Activated gamma-delta T cell treated with Interleukin-2 at 50 U/mL for 16 hours (primary cell): ENCODE measurements around the gene NCOR1.
A peak's percentile ranks its signal among the peaks of the same experiment; 100 is the strongest.
"Not testable (repeated sequence)": the region's sequence is repeated elsewhere in the genome, so short reads cannot be mapped to it uniquely, and the experiment has no call there.

ENCODE experiments used
- DNase-seq: peaks from one replicate; pipeline ENCODE4 v3.0.0-alpha.2; 2020

Gene NCOR1

DNA sequence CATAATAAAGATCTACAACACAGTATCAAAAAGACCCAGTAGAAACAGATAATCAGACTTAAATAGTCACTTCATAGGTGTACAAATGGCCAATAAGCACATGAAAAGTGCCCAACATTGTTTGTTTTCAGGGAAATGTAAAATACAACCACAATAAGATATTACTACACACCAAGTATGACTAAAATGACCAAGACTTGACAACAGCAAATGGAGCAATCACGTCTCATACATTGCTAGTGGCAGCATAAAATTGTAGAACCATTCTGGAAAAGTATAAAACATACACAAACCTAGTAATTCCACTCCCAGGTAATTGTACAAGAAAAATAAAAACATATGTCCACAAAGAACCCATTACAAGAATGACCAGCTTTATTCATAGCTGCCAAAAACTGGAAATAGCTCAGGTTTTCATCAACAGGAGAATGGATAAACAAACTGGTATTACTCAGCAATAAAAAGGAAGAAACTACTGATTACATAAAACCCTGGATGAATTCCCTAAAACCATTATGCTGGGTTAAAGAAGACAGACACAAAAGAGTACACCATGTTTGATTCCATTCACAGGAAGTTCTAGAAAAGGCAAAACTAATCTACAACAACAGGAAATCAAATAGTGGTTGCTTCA, 130.2 kb downstream of the NCOR1 start:
- DNase-seq: no peak

DNA sequence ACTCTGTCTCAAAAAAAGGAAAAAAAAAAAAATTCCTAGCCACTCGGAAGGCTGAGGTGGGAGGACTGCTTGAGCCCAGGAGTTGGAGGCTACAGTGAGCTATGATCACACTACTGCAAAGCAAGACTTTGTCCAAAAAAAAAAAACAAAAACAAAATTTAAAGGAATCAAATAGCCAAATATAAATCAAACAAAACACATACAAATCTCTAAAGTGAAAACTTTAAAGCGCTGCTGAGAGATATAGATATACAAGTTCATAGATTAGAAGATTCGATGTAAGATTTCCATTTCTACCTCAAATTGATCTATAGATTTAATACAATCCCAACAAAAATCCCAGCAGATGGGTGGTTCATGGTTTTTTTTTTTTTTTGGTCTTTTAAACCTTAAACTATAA, 132.1 kb downstream of the NCOR1 start:
- DNase-seq: no peak

DNA sequence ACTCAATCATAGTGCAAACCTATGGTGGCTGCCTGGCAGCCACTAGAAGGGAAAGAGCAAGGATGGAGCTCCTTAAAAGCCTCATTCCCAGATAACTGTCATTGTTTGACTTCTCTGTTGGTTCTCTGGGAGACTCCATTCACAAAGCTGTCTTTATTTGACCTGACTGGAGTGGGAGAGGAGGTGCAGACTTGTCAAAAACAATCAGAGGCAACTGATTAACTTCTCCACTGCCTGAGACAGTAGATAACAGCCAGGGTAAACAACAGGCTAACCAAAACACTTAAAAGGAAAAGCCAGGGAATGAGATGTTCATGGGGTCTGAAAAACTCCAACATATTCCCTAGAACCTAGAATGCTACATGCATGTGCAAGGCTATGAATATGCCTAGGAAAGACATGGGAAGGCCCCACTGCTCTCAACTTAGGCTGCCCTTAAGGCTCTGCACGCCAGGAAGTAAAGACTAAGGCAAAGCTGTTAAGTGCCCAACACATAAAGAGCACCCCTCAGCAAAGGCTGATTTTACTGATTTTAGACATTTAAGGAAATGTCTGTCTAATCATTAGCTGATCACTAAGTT, 133.7 kb downstream of the NCOR1 start:
- DNase-seq: no peak

DNA sequence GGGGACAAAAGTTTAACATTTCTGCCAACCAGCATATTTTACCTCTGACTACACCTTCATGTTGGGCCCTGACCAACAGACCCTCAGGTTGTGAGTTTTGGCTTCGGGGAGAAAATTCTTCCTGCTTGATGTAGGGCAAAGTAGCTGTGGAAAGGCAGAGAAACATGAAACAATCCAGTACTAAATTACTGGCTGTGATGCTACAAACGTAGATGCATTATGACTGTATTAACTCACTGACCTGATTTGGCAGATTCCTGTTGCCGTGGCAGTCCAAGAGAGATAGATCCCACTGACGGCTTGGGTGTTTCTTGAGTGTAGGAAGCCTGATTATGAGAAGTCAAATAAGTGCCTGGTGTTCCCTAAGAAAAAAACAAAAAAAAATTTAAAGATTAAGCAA, 135.0 kb downstream of the NCOR1 start:
- DNase-seq: no peak

DNA sequence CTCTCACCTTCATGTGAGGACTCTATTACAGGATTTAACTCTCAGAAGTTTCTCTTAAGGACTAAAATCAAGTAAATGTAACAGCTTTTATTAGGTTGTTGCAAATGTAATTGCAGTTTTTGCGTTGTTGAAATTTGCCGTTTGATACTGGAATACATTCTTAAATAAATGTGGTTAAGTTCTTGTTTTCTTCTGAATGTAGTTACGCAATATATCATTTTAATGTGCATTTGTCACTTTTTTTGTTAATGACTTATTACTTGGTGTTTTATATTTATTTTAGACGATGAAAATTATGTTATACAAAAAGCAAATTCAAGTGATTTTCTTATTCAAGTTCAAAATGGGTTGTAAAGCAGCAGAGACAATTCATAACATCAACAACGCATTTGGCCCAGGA, 139.4 kb downstream of the NCOR1 start:
- DNase-seq: no peak

DNA sequence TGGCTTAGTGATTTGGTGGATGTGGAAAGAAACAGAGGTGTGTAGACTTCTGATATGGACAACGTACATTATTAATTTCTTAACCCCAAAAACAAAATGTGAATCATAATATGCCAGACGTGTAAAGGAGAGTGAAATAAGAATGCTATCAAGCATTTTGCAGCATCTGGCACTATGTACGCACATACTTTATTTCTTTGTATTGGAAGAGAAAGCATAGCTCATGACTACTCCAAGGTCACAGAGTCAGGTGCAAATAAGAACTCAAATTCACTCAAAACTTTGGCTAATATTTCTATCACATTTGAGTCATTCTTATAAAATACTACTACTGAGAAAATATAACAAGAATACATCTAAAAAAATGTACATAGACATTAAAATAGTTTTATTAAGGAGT, 140.9 kb downstream of the NCOR1 start:
- no peak for DNase-seq

DNA sequence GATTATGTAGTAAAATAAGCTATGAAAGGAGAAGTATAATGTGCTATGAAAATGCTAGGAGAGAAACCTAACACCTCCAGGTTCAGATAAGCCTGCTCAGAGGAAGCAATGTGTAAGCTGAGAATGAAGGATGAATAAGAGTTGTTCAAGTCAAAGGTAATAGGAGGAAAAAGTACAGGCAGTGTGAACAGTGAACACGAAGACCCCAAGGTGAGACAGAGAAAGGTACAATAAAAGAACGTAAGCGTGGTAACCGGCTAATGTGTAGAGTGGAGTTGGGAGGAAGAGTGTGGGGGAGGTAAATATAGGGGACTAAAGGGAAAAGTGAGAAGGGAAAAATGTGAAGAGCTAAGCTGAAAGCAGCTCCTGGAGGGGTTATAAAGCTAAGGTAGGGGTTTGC, 141.5 kb downstream of the NCOR1 start:
- no peak for DNase-seq

DNA sequence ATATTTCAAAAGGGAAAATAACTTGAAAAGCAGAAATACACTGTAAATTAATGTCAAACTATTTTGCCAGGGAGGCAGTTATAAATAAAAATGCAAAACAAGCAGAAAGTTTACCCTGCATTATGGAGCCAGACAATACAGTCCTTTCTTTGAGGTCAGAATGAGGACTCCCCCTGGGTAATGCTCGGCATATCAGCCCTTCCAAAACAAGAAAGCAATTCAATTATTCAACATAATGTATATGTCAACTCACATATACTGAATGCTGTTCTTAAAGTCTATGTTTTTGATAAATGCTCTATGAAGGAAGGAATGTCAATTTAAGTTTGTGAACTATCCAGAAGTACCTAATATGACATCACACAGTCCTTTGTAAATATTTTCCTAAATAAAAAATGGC, 143.3 kb downstream of the NCOR1 start:
- DNase-seq: no peak

DNA sequence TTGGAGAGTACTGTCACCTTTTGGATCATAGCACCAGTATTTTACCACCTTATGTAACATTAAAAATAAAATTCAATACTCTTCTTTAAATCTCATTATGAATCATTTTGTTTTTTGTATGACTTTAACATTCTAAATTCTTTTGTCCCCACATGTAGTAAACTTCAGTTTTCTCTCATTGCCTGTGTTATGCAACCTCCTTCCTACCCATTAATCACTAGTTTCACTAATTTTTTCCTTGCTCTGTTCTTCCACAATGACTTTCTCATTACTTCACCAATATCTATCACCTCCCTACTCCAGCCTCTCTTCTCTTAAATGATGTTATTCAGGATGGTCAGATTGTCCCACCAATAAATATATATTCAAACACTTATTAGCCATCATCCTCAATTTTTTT, 147.0 kb downstream of the NCOR1 start:
- DNase-seq: no peak

DNA sequence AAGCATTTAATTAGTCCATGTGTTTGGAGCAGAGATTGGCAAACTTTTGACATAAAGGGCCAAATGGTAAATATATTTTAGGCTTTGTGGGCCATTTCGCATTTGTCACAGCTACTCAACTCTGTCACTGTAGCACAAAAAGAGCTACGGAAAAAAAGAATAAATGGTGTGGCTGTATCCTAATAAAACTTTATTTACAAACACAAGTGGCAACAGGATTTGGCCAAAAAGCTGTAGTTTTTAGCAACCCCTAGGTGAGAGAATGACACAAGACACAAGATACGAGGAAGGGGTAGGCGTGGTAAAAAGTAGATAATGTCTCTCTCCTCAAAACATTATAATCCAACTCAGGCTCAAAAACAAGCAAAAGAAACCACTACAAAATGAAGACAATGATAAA, 149.2 kb downstream of the NCOR1 start:
- DNase-seq: no peak

DNA sequence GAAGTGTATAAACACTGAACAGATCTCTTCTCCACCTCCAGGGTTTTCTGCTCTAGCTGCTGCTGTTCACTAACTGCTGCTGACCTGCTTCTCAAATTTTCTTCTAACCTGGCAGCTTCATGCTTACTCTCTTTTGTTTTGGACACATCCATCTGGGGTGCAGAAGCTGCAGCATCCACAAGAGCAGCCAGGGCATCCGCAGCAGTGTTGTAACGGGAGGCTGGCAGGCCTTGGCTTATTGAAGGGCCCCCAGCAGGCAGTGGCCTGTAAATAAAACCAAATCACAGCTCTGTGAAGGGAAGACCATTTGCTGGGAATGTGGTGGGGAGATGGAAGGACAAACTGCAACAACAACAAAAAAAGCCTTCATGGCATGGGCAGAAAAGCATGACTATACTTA, 153.7 kb downstream of the NCOR1 start:
- no peak for DNase-seq

DNA sequence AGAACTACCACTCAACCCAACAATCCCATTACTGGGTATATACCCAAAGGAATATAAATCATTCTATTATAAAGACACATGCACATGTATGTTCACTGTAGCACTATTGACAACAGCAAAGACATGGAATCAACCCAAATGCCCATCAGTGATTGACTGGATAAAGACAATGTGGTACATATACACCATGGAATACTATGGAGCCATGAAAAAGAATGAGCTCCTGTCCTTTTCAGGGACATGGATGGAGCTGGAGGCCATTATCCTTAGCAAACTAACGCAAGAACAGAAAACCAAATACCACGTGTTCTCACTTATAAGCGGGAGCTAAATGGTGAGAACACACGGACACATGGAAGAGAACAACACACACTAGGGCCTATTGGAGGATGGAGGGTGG, 160.2 kb downstream of the NCOR1 start:
- not testable (repeated sequence) for DNase-seq

DNA sequence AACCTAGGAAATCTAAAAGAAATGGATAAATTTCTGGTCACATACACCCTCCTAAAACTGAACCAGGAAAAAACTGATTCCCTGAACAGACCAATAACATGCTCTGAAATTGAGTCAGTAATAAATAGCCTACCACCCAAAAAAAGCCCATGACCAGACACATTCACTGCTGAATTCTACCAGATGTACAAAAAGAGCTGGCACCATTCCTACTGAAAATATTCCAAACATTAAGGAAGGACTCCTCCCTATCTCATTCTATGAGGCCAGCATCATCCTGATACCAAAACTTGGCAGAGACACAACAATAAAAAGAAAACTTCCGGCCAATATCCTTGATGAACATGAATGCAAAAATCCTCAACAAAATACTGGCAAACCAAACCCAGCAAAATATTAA, 162.8 kb downstream of the NCOR1 start:
- DNase-seq: no peak

DNA sequence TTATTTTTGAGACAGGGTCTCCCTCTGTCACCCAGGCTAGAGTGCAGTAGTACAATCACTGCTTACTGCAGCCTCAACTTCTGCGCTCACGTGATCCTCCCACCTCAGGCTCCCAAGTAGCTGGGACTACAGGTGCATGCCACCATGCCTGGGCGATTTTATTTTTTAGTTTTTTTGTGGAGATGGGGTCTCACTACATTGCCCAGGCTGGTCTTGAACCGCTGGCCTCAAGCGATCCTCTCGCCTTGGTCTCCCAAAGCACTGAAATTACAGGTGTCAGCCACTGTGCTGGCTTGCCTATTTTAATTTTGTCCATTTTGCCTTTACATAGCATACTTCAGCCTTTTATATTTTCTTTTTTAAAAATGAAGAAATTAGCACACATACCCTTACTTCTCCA, 164.5 kb downstream of the NCOR1 start:
- DNase-seq: no peak

DNA sequence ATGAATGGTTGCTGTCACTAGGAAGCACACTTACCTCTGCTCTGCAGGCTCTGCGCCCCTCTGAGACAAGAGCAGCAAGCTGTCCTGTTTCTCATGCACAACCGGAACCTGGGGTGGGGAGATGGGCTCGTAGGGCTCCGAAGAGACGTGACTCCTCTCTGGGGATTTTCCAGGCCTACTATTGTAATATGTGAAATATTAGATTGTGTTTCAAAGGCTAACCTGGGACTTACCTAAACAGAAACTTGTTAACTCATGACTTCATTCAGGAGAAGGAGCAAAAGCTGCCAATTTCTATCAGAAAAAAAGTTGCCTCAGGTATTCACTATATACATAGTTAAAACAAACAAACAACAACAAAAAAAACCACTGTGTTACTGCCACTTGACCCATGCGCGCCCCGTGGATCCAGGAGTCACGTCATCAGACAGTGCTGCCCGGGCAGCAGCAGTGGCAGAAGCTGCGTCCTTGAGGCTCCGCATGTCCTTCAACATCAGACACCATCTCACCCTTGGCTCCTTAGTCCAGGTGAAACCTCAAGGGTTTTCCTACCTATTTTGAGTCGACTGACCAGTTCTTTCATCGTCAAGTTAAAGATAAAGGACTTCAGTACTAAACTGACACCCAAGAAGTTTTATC, 166.4 kb downstream of the NCOR1 start:
- no peak for DNase-seq

DNA sequence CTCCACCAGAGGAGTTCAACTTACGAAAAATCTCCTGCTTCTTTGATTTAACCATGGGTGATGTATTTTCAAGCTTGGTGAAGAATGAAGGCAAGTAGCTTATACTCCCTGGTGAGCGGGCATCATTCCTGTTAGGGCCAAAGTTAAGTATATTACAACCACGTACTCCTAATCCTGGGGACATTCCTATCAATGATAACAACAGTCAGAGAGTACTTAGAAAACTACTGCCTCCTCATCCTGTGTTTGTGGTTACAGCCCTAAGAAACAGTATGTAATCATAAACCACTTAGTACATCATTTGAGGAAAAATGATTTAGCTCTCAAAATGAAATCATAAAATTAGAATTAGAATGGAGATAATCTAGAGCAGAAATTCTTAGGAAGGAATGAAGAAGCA, 168.4 kb downstream of the NCOR1 start:
- no peak for DNase-seq

DNA sequence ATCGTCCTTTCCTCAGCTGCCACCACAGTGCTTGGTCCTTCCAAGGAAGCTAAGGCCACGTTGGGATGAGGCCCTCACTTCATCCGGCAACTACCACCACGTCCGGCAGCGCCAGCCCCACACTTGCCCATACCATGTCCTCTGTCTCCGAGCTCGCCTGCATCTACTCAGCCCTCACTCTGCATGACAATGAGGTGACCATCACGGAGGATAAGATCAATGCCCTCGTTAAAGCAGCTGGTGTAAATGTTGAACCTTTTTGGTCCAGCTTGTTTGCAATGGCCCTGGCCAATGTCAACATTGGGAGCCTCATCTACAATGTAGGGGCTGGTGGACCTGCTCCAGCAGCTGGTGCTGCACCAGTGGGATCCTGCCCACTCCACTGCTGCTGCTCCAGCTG, 170.8 kb downstream of the NCOR1 start:
- no peak for DNase-seq

DNA sequence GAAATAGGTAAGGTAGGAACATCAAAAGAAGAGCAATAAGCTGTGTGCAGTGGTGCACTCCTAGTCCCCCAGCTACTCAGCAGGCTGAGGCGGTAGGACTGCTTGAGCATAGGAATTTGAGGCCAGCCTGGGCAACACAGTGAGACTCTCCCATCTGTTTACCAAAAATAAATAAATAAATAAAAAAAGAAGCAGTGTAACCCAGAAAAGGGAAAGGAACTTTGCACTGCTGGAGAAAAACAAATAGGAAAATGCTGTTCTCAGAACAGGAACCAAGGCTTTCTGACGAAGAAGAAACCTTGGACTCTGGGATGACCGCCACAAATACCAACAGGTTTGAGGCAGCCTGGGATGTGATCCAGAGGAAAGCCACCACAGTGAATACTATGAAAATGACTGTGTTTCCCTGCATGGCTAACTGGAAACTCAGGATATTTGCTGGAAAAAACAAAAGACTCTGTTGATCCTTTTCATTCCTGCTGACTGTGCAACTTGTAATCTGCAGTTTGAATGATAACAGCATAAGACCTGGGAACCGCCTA, 174.6 kb downstream of the NCOR1 start:
- no peak for DNase-seq

DNA sequence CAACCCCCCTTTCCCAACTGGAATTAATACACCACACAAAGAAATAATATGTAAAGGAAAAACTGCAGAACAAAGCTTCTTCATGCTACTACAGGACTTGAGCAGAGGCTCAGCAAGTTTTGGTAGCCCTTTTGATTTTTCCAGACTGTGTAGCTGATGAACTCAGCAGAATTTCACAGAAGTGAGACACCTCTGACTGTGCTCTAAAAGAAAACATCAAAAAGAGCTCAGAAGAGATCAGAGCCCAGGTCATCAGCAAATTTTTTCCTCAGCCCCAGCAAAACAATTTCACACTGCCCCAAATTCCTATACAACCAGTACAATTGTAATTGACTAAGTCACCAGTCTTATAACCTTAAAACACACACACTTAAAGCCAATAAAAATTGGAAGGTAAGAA, 177.7 kb downstream of the NCOR1 start:
- no peak for DNase-seq

DNA sequence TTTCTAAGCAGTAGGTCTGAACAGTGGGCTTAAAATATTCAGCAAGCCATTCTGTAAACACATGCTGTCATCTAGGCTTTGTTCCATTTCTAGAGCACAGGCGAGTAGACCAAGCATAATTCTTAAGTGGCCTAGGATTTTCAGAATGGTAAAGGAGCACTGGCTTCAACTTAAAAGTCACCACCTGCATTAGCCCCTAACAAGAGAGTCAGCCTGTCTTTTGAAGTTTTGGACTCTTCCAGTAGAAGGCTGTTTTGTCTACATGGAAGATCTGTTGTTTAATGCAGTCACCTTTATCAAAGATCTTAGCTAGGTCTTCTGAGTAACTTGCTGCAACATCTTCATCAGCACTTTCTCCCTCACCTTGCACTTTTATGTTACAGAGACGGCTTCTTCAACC, 179.1 kb downstream of the NCOR1 start:
- no peak for DNase-seq

DNA sequence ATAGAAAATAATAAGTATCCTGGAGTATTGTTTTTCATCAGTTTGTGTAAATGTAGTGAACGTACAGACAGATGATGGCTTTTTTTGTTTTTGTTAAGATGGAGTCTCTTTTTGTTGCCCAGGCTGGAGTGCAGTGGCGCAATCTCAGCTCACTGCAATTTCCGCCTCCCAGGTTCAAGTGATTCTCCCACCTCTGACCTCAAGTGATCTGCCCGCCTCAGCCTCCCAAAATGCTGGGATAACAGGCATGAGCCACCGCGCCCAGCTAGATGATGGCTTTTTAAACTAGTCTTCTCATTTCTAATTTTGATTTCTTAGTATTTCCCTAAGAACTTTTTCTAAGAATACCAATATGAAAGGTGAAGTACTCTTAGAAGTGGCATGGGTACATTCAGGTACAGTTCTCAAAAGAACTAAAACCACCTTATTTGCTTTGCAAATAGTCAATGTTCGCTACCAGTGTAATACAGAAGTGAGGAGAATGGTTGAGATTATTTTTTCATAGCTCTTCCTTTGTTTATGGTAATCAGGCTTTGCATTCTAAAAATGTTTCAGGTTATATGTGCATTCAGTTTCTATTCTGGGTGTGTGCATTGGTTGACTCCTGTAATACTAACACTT, 181.5 kb downstream of the NCOR1 start:
- DNase-seq: no peak

DNA sequence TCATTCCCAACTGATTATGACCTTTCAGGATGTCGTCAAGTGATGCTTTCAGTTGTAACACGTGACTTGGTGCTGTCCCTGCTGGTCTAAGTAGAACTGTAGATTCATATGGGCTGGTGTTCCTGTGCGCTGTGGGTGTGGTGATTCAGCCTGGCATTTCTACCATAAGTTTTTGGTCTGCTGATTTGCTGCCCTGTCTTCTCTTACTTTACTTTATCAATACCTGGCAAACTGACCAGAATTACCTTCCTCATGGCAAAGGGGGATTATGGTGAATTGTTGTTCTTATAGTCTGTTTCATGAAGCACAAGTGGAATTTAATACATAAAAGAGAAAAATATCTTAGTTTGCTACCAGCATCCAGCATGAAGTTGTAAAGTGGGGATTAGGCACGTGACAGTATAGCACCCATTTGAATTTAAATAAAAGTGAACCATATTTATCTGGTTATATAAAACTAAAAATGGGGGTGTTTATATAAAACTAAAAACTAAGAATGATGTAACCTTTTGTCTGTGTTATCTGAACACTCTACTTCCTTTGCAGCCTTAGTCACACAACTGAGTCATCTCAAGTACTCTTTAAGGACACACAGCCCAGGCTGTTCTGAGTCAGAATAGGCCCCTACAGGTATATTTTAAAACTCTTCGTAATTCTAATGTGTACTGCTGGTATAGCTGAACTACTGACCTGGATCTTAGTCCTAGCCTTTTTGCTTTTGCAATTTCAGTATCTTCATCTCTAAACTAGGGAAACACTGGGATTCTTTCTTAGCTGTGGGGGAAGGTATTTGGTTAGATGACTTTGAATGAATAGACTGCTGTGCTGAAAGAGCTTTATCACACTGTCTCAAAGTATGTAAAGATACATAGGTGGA, 187.4 kb downstream of the NCOR1 start:
- DNase-seq: peak; percentile 22

DNA sequence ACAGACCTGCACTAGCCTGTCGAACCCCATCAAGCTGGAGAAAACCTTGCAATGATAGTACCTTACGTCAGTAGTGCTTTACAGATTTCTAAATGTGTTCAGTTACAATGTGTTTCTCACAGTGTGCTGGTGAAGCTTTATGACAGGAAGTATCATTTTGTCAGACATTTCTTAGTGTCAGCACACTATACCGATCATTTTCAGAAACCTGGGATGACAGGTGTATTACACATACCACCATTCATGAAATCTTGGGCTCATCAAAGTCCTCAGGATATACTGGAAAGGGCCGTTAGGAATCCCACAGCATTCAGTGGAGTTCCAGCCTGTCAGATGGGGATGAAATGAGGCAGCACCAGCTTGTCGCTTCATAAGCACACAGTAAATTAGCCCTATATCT, 188.4 kb downstream of the NCOR1 start:
- no peak for DNase-seq
